HG03135 (cell line): ENCODE measurements around the gene TASL.
"Not testable (repeated sequence)": the region's sequence is repeated elsewhere in the genome, so short reads cannot be mapped to it uniquely, and the experiment has no call there.

Experiments
- ATAC-seq: cut with Tn5 transposase; IDR thresholded peaks from one replicate; pipeline ENCODE4 v1.9.1; 2021; ENCODE audit warnings: mild to moderate bottlenecking, moderate library complexity; ENCODE audit not compliant: unreplicated experiment

Gene TASL

GRCh38 chrX:30580641-30581040 lies 3.1 kb upstream of the TASL start:
- ATAC-seq: no peak

- no peak for ATAC-seq
These were observed 685 bp downstream of the TASL start for GRCh38 chrX:30576881-30577280.

- ATAC-seq: no peak
These were observed 4.4 kb downstream of the TASL start for GRCh38 chrX:30573125-30573524.

- no peak for ATAC-seq
These were observed 4.9 kb downstream of the TASL start for GRCh38 chrX:30572678-30573077.

GRCh38 chrX:30572004-30572403 lies 5.6 kb downstream of the TASL start:
- no peak for ATAC-seq

GRCh38 chrX:30570505-30570904 lies 7.1 kb downstream of the TASL start:
- no peak for ATAC-seq

GRCh38 chrX:30568136-30568535 lies 9.4 kb downstream of the TASL start:
- ATAC-seq: peak; percentile 72

- not testable (repeated sequence) for ATAC-seq
These were observed 14.5 kb downstream of the TASL start for GRCh38 chrX:30563070-30563469.

- no peak for ATAC-seq
These were observed 16.4 kb downstream of the TASL start for GRCh38 chrX:30561191-30561590.

- ATAC-seq: peak; percentile 49
These were observed 39.3 kb downstream of the TASL start for GRCh38 chrX:30538271-30538670.

- no peak for ATAC-seq
These were observed 43.7 kb downstream of the TASL start for GRCh38 chrX:30533835-30534234.

GRCh38 chrX:30533266-30533665 lies 44.3 kb downstream of the TASL start:
- no peak for ATAC-seq

- ATAC-seq: no peak
These were observed 47.0 kb downstream of the TASL start for GRCh38 chrX:30530606-30531005.

GRCh38 chrX:30525732-30526131 lies 51.8 kb downstream of the TASL start:
- ATAC-seq: no peak

GRCh38 chrX:30521440-30522182 lies 56.0 kb downstream of the TASL start:
- no peak for ATAC-seq

GRCh38 chrX:30513284-30513683 lies 64.3 kb downstream of the TASL start:
- ATAC-seq: no peak
